ENCODE data around the gene ZBTB46.
"Not testable (repeated sequence)": the region's sequence is repeated elsewhere in the genome, so short reads cannot be mapped to it uniquely, and the experiment has no call there.

ZBTB46 gene

DNA sequence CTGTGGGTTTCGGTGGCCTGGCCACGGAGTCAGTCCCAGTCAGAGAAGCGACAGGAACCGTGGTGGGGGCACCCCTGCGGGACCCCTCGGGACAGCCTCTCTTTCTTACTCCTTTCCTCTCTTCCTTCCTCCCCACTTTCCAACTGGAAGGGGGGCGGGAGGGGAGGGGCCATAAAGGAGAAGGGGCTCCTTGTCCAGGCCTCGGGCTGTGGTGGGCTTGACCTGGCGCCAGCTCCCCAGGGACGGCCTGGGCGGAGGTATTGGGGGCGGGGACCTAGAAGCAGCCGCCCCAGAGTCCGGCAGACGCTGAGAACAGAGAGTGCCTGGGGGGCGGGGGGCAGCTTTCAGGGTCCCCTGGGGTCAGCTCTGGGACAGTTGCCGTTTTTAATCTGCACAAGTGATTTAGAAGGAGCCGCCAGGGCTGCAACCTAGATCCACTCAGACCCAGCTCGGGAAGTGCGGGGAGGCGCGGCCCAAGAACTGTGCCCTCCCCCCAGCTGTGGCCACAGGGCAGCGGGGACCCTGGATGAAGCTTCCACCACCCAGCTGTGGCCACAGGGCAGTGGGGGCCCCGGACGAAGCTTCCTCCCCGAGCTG, 23.8 kb upstream of the ZBTB46 start:
- TF ChIP-seq ZFX (IDR thresholded peaks at IDR 0.05; ENCODE audit: borderline replicate concordance) = no peak
- TF ChIP-seq, protein P1, sequence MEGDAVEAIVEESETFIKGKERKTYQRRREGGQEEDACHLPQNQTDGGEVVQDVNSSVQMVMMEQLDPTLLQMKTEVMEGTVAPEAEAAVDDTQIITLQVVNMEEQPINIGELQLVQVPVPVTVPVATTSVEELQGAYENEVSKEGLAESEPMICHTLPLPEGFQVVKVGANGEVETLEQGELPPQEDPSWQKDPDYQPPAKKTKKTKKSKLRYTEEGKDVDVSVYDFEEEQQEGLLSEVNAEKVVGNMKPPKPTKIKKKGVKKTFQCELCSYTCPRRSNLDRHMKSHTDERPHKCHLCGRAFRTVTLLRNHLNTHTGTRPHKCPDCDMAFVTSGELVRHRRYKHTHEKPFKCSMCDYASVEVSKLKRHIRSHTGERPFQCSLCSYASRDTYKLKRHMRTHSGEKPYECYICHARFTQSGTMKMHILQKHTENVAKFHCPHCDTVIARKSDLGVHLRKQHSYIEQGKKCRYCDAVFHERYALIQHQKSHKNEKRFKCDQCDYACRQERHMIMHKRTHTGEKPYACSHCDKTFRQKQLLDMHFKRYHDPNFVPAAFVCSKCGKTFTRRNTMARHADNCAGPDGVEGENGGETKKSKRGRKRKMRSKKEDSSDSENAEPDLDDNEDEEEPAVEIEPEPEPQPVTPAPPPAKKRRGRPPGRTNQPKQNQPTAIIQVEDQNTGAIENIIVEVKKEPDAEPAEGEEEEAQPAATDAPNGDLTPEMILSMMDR (IDR thresholded peaks at IDR 0.05) = no peak
- H3K27ac ChIP-seq = no peak overlapping the region

DNA sequence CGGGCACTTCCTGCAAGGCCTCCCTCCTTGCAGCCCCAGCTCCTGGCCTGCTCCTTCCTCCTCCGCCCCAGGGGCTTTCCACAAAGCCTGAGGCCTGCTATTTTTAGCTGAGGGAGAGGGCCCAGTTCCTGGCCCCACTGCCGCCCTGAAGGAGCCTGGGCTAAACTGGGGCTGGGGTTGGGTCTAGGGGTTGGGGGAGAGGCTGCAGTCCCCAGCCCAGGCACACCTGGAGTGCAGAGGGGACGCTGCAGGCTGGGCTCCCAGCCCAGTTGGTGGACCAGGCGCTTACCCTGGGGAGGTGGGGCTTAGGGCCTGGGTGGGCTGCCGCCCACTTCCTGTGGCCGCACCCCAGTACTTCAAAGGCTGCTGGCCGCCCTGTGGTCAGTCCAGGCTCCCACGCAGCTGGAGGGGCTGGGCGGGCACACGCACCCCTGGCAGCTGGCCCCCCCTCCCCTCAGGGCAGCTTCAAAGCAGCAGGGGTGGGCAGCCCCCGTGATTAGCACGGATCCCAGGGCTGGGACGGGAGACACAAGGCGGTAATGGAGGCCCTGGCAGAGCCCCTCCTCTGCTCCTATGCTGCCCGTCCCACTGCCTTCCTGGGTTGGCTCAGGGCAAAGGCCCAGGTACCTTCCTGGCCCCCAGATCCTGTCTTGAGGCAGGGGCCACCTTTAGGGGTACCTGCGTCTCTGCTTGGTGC, 23.2 kb upstream of the ZBTB46 start:
- H3K27ac ChIP-seq = no peak overlapping the region
- TF ChIP-seq, protein P1 (IDR thresholded peaks at IDR 0.05) = no peak
- TF ChIP-seq ZFX (IDR thresholded peaks at IDR 0.05; ENCODE audit: borderline replicate concordance) = no peak

DNA sequence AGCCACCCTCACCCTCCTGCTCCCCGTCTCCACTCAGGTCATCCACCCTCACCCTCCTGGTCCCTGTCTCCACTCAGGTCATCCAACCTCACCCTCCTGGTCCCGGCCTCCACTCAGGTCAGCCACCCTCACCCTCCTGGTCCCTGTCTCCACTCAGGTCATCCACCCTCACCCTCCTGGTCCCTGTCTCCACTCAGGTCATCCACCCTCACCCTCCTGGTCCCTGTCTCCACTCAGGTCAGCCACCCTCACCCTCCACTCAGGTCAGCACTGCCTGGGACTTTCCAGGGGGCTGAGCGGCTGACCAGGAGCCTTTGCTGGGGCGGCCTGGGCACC, 22.6 kb upstream of the ZBTB46 start:
- not testable (repeated sequence) for H3K27ac ChIP-seq

DNA sequence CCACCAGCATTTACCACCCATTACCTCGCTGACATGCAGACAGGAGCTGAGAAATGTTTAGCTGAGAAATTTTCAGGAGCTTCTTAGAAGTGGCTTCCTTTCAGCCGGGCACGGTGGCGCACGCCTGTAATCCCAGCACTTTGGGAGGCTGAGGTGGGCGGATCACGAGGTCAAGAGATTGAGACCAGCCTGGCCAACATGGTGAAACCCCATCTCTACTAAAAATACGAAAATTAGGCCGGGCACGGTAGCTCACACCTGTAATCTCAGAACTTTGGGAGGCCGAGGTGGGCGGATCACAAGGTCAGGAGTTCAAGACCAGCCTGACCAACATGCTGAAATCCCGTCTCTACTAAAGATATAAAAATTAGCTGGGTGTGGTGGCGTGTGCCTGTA, 20.5 kb upstream of the ZBTB46 start:
- not testable (repeated sequence) for H3K27ac ChIP-seq

DNA sequence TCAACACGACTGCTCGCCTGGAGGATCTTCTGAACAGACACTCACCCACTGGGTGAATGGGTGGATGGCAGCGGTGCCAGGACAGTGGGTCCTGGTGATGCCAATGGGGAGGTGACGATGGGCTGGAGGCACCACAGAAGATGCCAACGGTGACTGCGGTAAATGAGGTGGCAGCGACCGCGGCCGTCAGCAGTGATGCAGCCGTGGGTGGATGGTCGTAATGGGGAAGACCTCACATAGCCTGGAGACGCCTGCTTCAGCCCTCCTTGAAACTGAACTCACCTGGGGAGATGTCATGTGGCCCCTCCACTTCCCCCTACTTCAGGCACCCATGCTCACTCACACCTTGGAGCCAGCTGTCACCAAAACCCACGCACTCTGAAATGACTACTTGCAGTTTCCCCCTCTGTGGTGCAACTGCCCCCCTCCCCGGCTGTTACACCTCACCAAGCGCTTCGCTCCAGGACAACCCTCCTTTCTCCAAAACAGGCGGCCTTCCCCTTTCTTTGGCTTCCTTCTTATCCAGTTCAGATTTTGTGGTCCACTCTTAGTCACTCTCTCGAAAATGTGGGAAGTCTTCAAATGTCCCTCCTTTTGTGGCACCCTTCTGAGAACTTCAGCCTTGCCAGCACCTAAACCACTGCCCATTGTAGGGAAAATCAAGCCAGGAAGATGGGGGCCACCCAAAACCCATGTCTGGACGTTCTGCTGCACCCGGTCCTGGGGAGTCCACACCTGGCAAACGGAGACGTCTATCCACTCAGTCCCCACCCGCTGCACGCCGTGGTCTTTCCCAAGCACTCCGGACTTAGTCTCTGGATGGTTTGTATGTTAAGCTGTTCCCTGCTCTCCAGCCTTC, 19.9 kb upstream of the ZBTB46 start:
- H3K27ac ChIP-seq = no peak overlapping the region
- no peak for TF ChIP-seq ZFX (IDR thresholded peaks at IDR 0.05; ENCODE audit: borderline replicate concordance)
- TF ChIP-seq, protein P1 (IDR thresholded peaks at IDR 0.05) = no peak

DNA sequence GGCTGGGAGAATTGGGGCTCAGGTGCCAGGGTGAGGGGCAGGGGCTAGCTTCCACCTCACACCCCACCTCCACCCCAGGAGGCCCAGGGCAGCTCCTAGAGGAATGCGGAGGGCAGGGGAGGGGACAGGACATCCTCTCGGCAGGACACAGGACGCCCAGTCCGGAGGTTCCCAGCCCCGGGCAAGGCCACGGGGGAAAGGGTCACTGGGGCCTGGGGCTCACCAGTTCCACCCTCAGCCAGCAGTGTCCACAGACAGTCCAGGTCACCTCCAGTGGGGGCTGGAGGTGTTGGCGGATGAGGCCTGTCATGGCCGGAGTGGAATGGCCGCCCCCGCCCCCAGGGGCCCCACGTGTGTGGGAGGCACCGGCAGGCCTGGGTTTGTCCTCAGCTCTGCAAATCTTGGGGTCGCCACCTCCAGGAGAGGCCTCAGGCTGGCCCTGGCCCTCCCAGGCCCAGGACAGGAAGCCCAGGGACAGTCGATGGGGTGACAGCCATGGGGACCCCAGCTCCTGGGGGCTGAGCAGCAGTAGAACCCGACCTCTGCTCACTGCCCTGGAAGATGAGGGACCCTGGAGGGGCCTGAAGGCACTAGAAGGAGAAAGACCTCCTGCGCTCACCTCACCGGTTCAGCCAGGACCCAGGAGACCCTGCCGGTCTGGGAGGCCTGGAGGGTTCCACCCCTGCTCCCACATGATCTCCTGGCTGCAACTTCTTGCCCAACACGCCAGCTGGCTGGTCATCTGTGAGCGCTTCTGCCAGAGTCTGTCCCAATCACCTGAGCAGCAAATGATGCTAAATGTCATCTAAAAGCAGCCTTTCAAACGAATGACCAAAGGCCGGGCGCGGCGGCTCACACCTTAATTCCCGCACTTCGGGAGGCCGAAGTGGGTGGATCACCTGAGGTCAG, 17.2 kb upstream of the ZBTB46 start:
- TF ChIP-seq, protein P1 (IDR thresholded peaks at IDR 0.05) = no peak
- TF ChIP-seq ZFX (IDR thresholded peaks at IDR 0.05; ENCODE audit: borderline replicate concordance) = no peak
- no peak overlapping the region for H3K27ac ChIP-seq

DNA sequence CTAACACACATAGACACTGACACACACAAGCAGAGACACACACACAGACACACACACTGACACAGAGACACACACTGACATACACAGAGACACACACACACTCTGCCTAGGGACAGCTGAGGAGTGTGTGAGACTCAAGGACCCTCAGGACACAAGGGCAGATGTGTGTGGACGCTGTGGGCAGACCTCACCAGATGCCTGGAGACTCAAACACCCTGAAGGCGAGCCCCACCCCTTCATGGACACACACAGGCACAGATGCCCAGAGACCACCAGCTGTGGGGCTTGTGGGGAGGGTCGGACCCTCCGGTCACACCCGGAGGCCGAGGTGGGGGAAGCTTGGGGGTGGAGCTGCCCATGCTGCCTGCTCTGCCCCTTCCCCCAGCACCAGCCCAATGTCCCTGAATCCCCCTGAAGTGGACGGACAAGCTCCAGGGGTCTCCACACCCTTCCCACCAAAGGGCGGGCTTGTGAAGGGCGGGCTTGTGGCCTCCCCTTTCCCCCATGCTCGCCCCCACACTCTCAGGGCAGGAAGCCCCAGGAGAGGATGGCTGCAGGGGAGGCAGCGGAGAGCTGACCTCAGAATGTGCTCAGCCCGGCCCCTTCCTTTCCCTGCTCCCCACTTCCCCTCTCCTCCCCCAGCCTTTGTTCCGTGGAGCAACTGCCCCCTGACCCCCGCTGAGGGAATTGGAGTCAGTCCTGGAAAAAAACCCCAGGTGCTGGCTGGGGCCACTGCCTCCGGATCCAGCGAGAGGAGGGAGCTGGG, 16.4 kb upstream of the ZBTB46 start:
- H3K27ac ChIP-seq = no peak overlapping the region
- TF ChIP-seq, protein P1 (IDR thresholded peaks at IDR 0.05) = no peak
- TF ChIP-seq ZFX (IDR thresholded peaks at IDR 0.05; ENCODE audit: borderline replicate concordance) = no peak

Data from 22Rv1 (cell line).